SK-N-SH treated with all-trans-retinoic acid at 6 μM for 48 hours (cell line): ENCODE data around the gene TLL2.

Experiments
- ATAC-seq: fragments of 200-7000 bp; cut with Tn5 transposase; 3 replicates; pipeline ENCODE4 v1.9.1; 2020; ENCODE audit warnings: mild to moderate bottlenecking, moderate library complexity
- ARNTL ChIP-seq: fragments of 450-650 bp; formaldehyde crosslinking; IDR thresholded peaks from 2 replicates; pipeline ENCODE4 v1.5.0; 2020; ENCODE audit warnings: low read depth, mild to moderate bottlenecking, moderate library complexity, borderline replicate concordance
- BACH2 ChIP-seq: fragments of 250-450 bp; sonication (Bioruptor Pico); IDR thresholded peaks from 2 replicates; pipeline ENCODE4 v1.9.0; 2021; ENCODE audit warnings: mild to moderate bottlenecking, borderline replicate concordance
- CREB5 ChIP-seq: fragments of 250-450 bp; sonication (Bioruptor Pico); IDR thresholded peaks from 2 replicates; pipeline ENCODE4 v1.5.1; 2020; ENCODE audit warnings: low read depth, mild to moderate bottlenecking, moderate library complexity
- CSDC2 ChIP-seq: fragments of 250-450 bp; sonication (Bioruptor Pico); IDR thresholded peaks from 2 replicates; pipeline ENCODE4 v1.5.0; 2020; ENCODE audit warnings: mild to moderate bottlenecking, moderate library complexity
- CSRNP3 ChIP-seq: fragments of 250-450 bp; sonication (Bioruptor Pico); IDR thresholded peaks from 2 replicates; pipeline ENCODE4 v1.5.1; 2021; ENCODE audit warnings: mild to moderate bottlenecking, moderate library complexity
- ESRRG ChIP-seq: fragments of 250-450 bp; sonication (Bioruptor Pico); IDR thresholded peaks from 2 replicates; pipeline ENCODE4 v1.6.1; 2021; ENCODE audit warnings: mild to moderate bottlenecking
- GLIS3 ChIP-seq: fragments of 250-450 bp; sonication (Bioruptor Pico); IDR thresholded peaks from 2 replicates; pipeline ENCODE4 v1.5.0; 2020; ENCODE audit warnings: mild to moderate bottlenecking, moderate library complexity
- ISL1 ChIP-seq: fragments of 250-450 bp; sonication (Bioruptor Pico); IDR thresholded peaks from 2 replicates; pipeline ENCODE4 v2.1.2; 2022; ENCODE audit warnings: mild to moderate bottlenecking, moderate library complexity
- OSR1 ChIP-seq: fragments of 250-450 bp; sonication (Bioruptor Pico); IDR thresholded peaks from 2 replicates; pipeline ENCODE4 v1.8.0; 2022; ENCODE audit warnings: moderate library complexity, mild to moderate bottlenecking, inconsistent platforms
- PPARA ChIP-seq: fragments of 250-450 bp; sonication (Bioruptor Pico); IDR thresholded peaks from 2 replicates; pipeline ENCODE4 v1.5.0; 2020; ENCODE audit warnings: mild to moderate bottlenecking, borderline replicate concordance
- RARB ChIP-seq: fragments of 250-450 bp; sonication (Bioruptor Pico); IDR thresholded peaks from 2 replicates; pipeline ENCODE4 v1.8.0; 2021; ENCODE audit warnings: mild to moderate bottlenecking, moderate library complexity
- TCF4 ChIP-seq: fragments of 250-450 bp; sonication (Bioruptor Pico); IDR thresholded peaks from 2 replicates; pipeline ENCODE4 v1.8.0; 2021; ENCODE audit warnings: mild to moderate bottlenecking, moderate library complexity, borderline replicate concordance
- TOX ChIP-seq: fragments of 250-450 bp; sonication (Bioruptor Pico); IDR thresholded peaks from 2 replicates; pipeline ENCODE4 v1.8.0; 2021; ENCODE audit warnings: mild to moderate bottlenecking, moderate library complexity, borderline replicate concordance
- TSHZ2 ChIP-seq: fragments of 250-450 bp; sonication (Bioruptor Pico); IDR thresholded peaks from 2 replicates; pipeline ENCODE4 v1.5.0; 2020; ENCODE audit warnings: mild to moderate bottlenecking, moderate library complexity
- ZC3H10 ChIP-seq: fragments of 250-450 bp; sonication (Bioruptor Pico); IDR thresholded peaks from 2 replicates; pipeline ENCODE4 v1.5.1; 2021; ENCODE audit warnings: mild to moderate bottlenecking, moderate library complexity
- ZFP3 ChIP-seq: fragments of 250-450 bp; sonication (Bioruptor Pico); IDR thresholded peaks from 2 replicates; pipeline ENCODE4 v1.5.0; 2020; ENCODE audit warnings: mild to moderate bottlenecking, moderate library complexity
- ZFP30 ChIP-seq: fragments of 450-650 bp; formaldehyde crosslinking; IDR thresholded peaks from 2 replicates; pipeline ENCODE4 v1.5.0; 2022; ENCODE audit warnings: mild to moderate bottlenecking, moderate library complexity
- ZNF565 ChIP-seq: fragments of 450-650 bp; formaldehyde crosslinking; conservative IDR thresholded peaks from 2 replicates; pipeline ENCODE4 v1.5.0; 2020; ENCODE audit warnings: low read depth, mild to moderate bottlenecking, moderate library complexity
- ZNF70 ChIP-seq: fragments of 450-650 bp; formaldehyde crosslinking; IDR thresholded peaks from 2 replicates; pipeline ENCODE4 v1.5.0; 2020; ENCODE audit warnings: mild to moderate bottlenecking, moderate library complexity
- ZNF8 ChIP-seq: fragments of 450-650 bp; formaldehyde crosslinking; IDR thresholded peaks from 2 replicates; pipeline ENCODE4 v1.5.0; 2020; ENCODE audit warnings: mild to moderate bottlenecking, moderate library complexity
- TF ChIP-seq, protein P1 (sequence below): fragments of 250-450 bp; sonication (Bioruptor Pico); IDR thresholded peaks from 2 replicates; pipeline ENCODE4 v1.8.0; 2020; ENCODE audit warnings: mild to moderate bottlenecking, moderate library complexity, borderline replicate concordance

TLL2 gene

GRCh38 chr10:96358851-96359540 is 154.7 kb downstream of the TLL2 start, which contains the start of gene OPALIN:
Gene OPALIN (minus strand): TSS chr10:96359002. CDS start chr10:96358896, 106 bp downstream.
- ATAC-seq = no peak
- no peak for TF ChIP-seq CREB5 (CRISPR knock-in tag)
- no peak for TF ChIP-seq ZC3H10 (CRISPR knock-in tag)
- TF ChIP-seq CSRNP3 (CRISPR knock-in tag) = no peak
- no peak for TF ChIP-seq ESRRG (CRISPR knock-in tag)
- TF ChIP-seq ARNTL = no peak
- no peak for TF ChIP-seq TOX (CRISPR knock-in tag)
- no peak for TF ChIP-seq GLIS3 (CRISPR knock-in tag)

DNA sequence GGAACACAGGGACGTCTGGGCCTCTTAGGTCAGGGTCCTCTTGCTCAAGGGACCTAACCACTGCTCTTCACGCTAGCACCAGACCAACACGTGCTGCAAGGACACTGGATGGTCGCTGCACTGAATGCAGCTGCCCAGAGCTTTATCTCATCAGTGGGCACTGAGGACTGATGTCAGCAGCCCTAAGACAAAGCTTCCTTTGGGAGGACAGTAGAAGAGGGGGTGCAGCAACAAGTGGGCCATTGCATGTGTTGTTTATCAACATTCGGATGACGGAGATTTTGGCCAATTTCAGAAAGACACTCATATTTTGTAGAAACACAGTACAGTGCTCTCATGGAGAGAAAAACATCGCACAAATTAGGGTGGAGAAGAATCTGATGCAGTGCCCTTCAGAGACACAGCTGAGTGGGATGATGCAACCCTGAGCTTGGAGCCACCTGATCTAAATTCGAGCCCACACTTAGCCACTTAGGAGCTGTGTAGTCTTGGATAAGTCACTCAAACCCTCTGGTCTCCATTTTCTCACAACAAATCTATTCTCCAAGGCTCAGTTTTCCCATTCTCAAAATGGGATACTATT is 156.6 kb downstream of the TLL2 start:
- TF ChIP-seq PPARA (CRISPR knock-in tag) (no peak), TOX (CRISPR knock-in tag) (no peak), ZNF70 (CRISPR knock-in tag) (no peak)
- no peak for ATAC-seq

DNA sequence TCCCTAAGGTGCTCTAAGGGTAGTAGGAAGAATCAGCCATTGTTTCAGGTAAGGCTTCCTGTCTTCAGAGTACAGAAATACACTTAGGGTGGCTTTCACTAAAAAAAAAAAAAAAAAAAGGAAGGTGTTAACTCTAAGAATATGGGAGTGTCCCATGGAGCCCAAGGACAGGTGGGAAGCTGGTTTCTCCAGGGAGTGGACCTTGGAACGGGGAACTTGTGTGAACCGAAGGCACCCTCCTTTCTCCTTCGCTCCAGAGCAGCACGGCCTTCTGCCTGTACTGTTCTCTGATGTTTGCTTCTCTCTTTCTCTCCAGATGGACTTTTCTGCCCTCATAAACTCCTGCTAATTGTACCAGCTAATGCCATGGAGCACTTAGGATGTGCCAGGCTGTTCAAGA is 161.1 kb downstream of the TLL2 start:
- no peak for ATAC-seq
- TF ChIP-seq BACH2 (CRISPR knock-in tag) = no peak
- no peak for TF ChIP-seq ISL1
- TF ChIP-seq, protein P1, sequence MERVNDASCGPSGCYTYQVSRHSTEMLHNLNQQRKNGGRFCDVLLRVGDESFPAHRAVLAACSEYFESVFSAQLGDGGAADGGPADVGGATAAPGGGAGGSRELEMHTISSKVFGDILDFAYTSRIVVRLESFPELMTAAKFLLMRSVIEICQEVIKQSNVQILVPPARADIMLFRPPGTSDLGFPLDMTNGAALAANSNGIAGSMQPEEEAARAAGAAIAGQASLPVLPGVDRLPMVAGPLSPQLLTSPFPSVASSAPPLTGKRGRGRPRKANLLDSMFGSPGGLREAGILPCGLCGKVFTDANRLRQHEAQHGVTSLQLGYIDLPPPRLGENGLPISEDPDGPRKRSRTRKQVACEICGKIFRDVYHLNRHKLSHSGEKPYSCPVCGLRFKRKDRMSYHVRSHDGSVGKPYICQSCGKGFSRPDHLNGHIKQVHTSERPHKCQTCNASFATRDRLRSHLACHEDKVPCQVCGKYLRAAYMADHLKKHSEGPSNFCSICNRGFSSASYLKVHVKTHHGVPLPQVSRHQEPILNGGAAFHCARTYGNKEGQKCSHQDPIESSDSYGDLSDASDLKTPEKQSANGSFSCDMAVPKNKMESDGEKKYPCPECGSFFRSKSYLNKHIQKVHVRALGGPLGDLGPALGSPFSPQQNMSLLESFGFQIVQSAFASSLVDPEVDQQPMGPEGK = no peak
- TF ChIP-seq TCF4 (CRISPR knock-in tag) = no peak
- no peak for TF ChIP-seq ZNF70 (CRISPR knock-in tag)
- no peak for TF ChIP-seq ZFP3 (CRISPR knock-in tag)
- TF ChIP-seq TSHZ2 = no peak
- TF ChIP-seq GLIS3 (CRISPR knock-in tag) = no peak
- TF ChIP-seq ZFP30 (CRISPR knock-in tag) = no peak
- TF ChIP-seq CSRNP3 (CRISPR knock-in tag) = no peak
- no peak for TF ChIP-seq ZNF565 (CRISPR knock-in tag)

DNA sequence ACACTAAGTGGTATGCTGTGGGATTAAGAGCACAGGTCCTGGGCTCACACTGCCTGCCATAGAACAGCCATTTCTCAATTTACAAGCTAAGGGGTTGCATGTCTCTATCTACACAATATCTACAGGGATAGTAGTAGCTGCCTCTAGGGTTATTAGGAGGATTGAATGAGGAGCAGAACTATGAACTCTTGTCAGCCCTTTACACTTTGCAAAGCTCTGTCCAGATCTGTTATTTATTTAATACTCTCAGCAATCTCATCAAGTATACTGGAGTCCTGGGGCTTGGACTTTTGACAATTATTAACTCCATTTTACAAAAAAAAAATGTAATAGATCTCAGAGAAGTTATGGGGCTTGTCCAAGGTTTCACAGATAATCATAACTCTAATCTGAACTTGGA is 161.7 kb downstream of the TLL2 start:
- no peak for ATAC-seq
- no peak for TF ChIP-seq ESRRG (CRISPR knock-in tag)
- no peak for TF ChIP-seq CSDC2 (CRISPR knock-in tag)
- TF ChIP-seq TCF4 (CRISPR knock-in tag) = no peak
- TF ChIP-seq OSR1 (CRISPR knock-in tag) = no peak
- TF ChIP-seq ZNF70 (CRISPR knock-in tag) = no peak
- no peak for TF ChIP-seq ZFP3 (CRISPR knock-in tag)
- no peak for TF ChIP-seq ZC3H10 (CRISPR knock-in tag)
- no peak for TF ChIP-seq ISL1
- TF ChIP-seq ZFP30 (CRISPR knock-in tag) = no peak
- no peak for TF ChIP-seq ZNF8 (CRISPR knock-in tag)
- TF ChIP-seq ARNTL = no peak
- no peak for TF ChIP-seq TOX (CRISPR knock-in tag)
- no peak for TF ChIP-seq TSHZ2
- TF ChIP-seq CREB5 (CRISPR knock-in tag) = no peak
- no peak for TF ChIP-seq ZNF565 (CRISPR knock-in tag)
- TF ChIP-seq RARB = no peak
